ENCODE data around the gene TRPC6. TPM values are rescaled to one million over a fixed set of nuclear protein-coding genes. Genes with fewer than 3 reads are reported as not detected.

Gene TRPC6
- total RNA-seq, 1 experiment from 2014 or later = not detected

- no peaks in the 10 kb centered on the region for H3F3A ChIP-seq (ENCODE audit: insufficient read depth, low read depth)
- H3K4me3 ChIP-seq = no peak overlapping the region
- no peak overlapping the region for H2AFZ ChIP-seq
- no TSS peak for BruUV-seq (replicated peaks)
- no peak for TF ChIP-seq EZH2 (IDR thresholded peaks at IDR 0.05; ENCODE audit: low read depth)
- no peak for TF ChIP-seq CTCF (conservative IDR thresholded peaks at IDR 0.05)
- H3K9me3 ChIP-seq (ENCODE audit: insufficient read depth, low read depth) = no peaks in the 10 kb centered on the region
- no peaks in the 10 kb centered on the region for H4K20me1 ChIP-seq (ENCODE audit: insufficient read depth)
- H3K4me2 ChIP-seq = no peak overlapping the region
- H3K36me3 ChIP-seq (ENCODE audit: low read depth) = no peaks in the 10 kb centered on the region
- intact Hi-C loops (cut with micrococcal nuclease; ENCODE audit: unreplicated experiment) = no loop called here
- no peaks in the 10 kb centered on the region for H3K79me2 ChIP-seq (ENCODE audit: low read depth)
- H3K27me3 ChIP-seq (ENCODE audit: insufficient read depth, low read depth) = no peaks in the 10 kb centered on the region
- H3K27ac ChIP-seq = no peak overlapping the region
- no peak for DNase-seq
- no peaks in the 10 kb centered on the region for H3K4me1 ChIP-seq (replicated peaks; ENCODE audit: insufficient read depth)
- H3K9me2 ChIP-seq (ENCODE audit: insufficient read depth) = no peaks in the 10 kb centered on the region
- POLR2A ChIA-PET (ENCODE audit: unreplicated experiment) = no interaction called here
- CTCF ChIA-PET = no interaction called here
Measured at GRCh38 chr11:101477926-101478325, 105.9 kb downstream of the TRPC6 start.

GRCh38 chr11:101476191-101476590 is 107.6 kb downstream of the TRPC6 start:
- TF ChIP-seq CTCF (conservative IDR thresholded peaks at IDR 0.05) (no peak), EZH2 (IDR thresholded peaks at IDR 0.05; ENCODE audit: low read depth) (no peak)
- H4K20me1 ChIP-seq (ENCODE audit: insufficient read depth) = no peaks in the 10 kb centered on the region
- H3K36me3 ChIP-seq (ENCODE audit: low read depth) = no peaks in the 10 kb centered on the region
- ChIA-PET POLR2A (ENCODE audit: unreplicated experiment) (no interaction called here), CTCF (no interaction called here)
- no peaks in the 10 kb centered on the region for H3K4me1 ChIP-seq (replicated peaks; ENCODE audit: insufficient read depth)
- H3F3A ChIP-seq (ENCODE audit: insufficient read depth, low read depth) = no peaks in the 10 kb centered on the region
- intact Hi-C loops (cut with micrococcal nuclease; ENCODE audit: unreplicated experiment) = no loop called here
- H3K9me2 ChIP-seq (ENCODE audit: insufficient read depth) = no peaks in the 10 kb centered on the region
- H2AFZ ChIP-seq = no peak overlapping the region
- no peak overlapping the region for H3K4me3 ChIP-seq
- no TSS peak for BruUV-seq (replicated peaks)
- H3K27me3 ChIP-seq (ENCODE audit: insufficient read depth, low read depth) = no peaks in the 10 kb centered on the region
- H3K79me2 ChIP-seq (ENCODE audit: low read depth) = no peaks in the 10 kb centered on the region
- H3K27ac ChIP-seq = no peak overlapping the region
- H3K4me2 ChIP-seq = no peak overlapping the region
- no peak for DNase-seq
- no peaks in the 10 kb centered on the region for H3K9me3 ChIP-seq (ENCODE audit: insufficient read depth, low read depth)

GRCh38 chr11:101475699-101476098 is 108.1 kb downstream of the TRPC6 start:
- BruUV-seq (replicated peaks) = no TSS peak
- Histone ChIP-seq H3K4me2 (no peak overlapping the region), H2AFZ (no peak overlapping the region), H3K27ac (no peak overlapping the region), H3F3A (ENCODE audit: insufficient read depth, low read depth) (no peaks in the 10 kb centered on the region), H3K4me1 (replicated peaks; ENCODE audit: insufficient read depth) (no peaks in the 10 kb centered on the region), H3K27me3 (ENCODE audit: insufficient read depth, low read depth) (no peaks in the 10 kb centered on the region), H3K4me3 (no peak overlapping the region), H3K9me2 (ENCODE audit: insufficient read depth) (no peaks in the 10 kb centered on the region), H3K79me2 (ENCODE audit: low read depth) (no peaks in the 10 kb centered on the region), H3K9me3 (ENCODE audit: insufficient read depth, low read depth) (no peaks in the 10 kb centered on the region), H4K20me1 (ENCODE audit: insufficient read depth) (no peaks in the 10 kb centered on the region), H3K36me3 (ENCODE audit: low read depth) (no peaks in the 10 kb centered on the region)
- POLR2A ChIA-PET (ENCODE audit: unreplicated experiment) = no interaction called here
- CTCF ChIA-PET = no interaction called here
- no peak for DNase-seq
- intact Hi-C loops (cut with micrococcal nuclease; ENCODE audit: unreplicated experiment) = no loop called here
- no peak for TF ChIP-seq EZH2 (IDR thresholded peaks at IDR 0.05; ENCODE audit: low read depth)
- no peak for TF ChIP-seq CTCF (conservative IDR thresholded peaks at IDR 0.05)

Data from PC-9 (cell line).